ENCODE data around the gene PPP4R1.
A peak's percentile ranks its signal among the peaks of the same experiment; 100 is the strongest.
"Not testable (repeated sequence)": the region's sequence is repeated elsewhere in the genome, so short reads cannot be mapped to it uniquely, and the experiment has no call there.

Gene PPP4R1

GRCh38 chr18:9628984-9629383, 14.6 kb upstream of the PPP4R1 start:
- DNase-seq (ENCODE audit: low read depth), result no peak

- no peak for DNase-seq (ENCODE audit: low read depth)
These were observed 13.3 kb upstream of the PPP4R1 start for GRCh38 chr18:9627642-9628041.

- no peak for DNase-seq (ENCODE audit: low read depth)
These were observed 5.6 kb upstream of the PPP4R1 start for GRCh38 chr18:9619990-9620389.

- DNase-seq (ENCODE audit: low read depth), result no peak
These were observed 5.2 kb upstream of the PPP4R1 start for GRCh38 chr18:9619545-9619944.

GRCh38 chr18:9619056-9619455, 4.7 kb upstream of the PPP4R1 start:
- DNase-seq (ENCODE audit: low read depth), result no peak

GRCh38 chr18:9617006-9617542, 2.7 kb upstream of the PPP4R1 start:
- DNase-seq (ENCODE audit: low read depth), result no peak

- DNase-seq (ENCODE audit: low read depth), result no peak
These were observed 1.7 kb upstream of the PPP4R1 start for GRCh38 chr18:9616049-9616448.

- DNase-seq (ENCODE audit: low read depth), result no peak
These were observed 980 bp upstream of the PPP4R1 start for GRCh38 chr18:9615280-9615797.

GRCh38 chr18:9613550-9614400, 584 bp downstream of the PPP4R1 start:
- DNase-seq (ENCODE audit: low read depth), result peak; percentile 16

- no peak for DNase-seq (ENCODE audit: low read depth)
These were observed 1.4 kb downstream of the PPP4R1 start for GRCh38 chr18:9612977-9613376.

- no peak for DNase-seq (ENCODE audit: low read depth)
These were observed 2.0 kb downstream of the PPP4R1 start for GRCh38 chr18:9612215-9612830.

GRCh38 chr18:9609190-9609589, 5.2 kb downstream of the PPP4R1 start:
- no peak for DNase-seq (ENCODE audit: low read depth)

GRCh38 chr18:9608728-9609127, 5.6 kb downstream of the PPP4R1 start:
- DNase-seq (ENCODE audit: low read depth), result no peak

- DNase-seq (ENCODE audit: low read depth), result no peak
These were observed 6.1 kb downstream of the PPP4R1 start for GRCh38 chr18:9608298-9608697.

- DNase-seq (ENCODE audit: low read depth), result not testable (repeated sequence)
These were observed 7.2 kb downstream of the PPP4R1 start for GRCh38 chr18:9607111-9607510.

- DNase-seq (ENCODE audit: low read depth), result no peak
These were observed 8.3 kb downstream of the PPP4R1 start for GRCh38 chr18:9606039-9606438.

GRCh38 chr18:9604348-9604747, 10.0 kb downstream of the PPP4R1 start:
- DNase-seq (ENCODE audit: low read depth), result no peak

GRCh38 chr18:9599328-9599727, 15.0 kb downstream of the PPP4R1 start:
- DNase-seq (ENCODE audit: low read depth), result no peak

GRCh38 chr18:9597609-9598008, 16.8 kb downstream of the PPP4R1 start:
- no peak for DNase-seq (ENCODE audit: low read depth)

- no peak for DNase-seq (ENCODE audit: low read depth)
These were observed 17.4 kb downstream of the PPP4R1 start for GRCh38 chr18:9596843-9597526.

- no peak for DNase-seq (ENCODE audit: low read depth)
These were observed 18.1 kb downstream of the PPP4R1 start for GRCh38 chr18:9596226-9596625.

GRCh38 chr18:9594823-9595596, 19.3 kb downstream of the PPP4R1 start:
- DNase-seq (ENCODE audit: low read depth), result no peak
